Uterus (tissue), 4 donors: ENCODE data around the gene MYCBPAP. TPM values are rescaled to one million over a fixed set of nuclear protein-coding genes. Genes with fewer than 3 reads are reported as not detected.

Experiments
- DNase-seq, 2 donors: peaks; one replicate each; pipeline ENCODE4 v3.0.0-alpha.2; 2019 to 2020
- H3K27ac ChIP-seq, 2 donors: fragments of 200-600 bp; sonication (generic); 1 replicate in 1 of 2; 2 replicates in 1 of 2; pipeline ENCODE4 v1.5.1; 2016 to 2018
- H3K27me3 ChIP-seq, 2 donors: fragments of 200-600 bp; sonication (generic); one replicate each; pipeline ENCODE4 v1.5.1; 2018 to 2019; ENCODE audit warnings: control low read depth in 1 of 2
- H3K36me3 ChIP-seq, 2 donors: fragments of 200-600 bp; sonication (generic); one replicate each; pipeline ENCODE4 v1.5.1; 2019; ENCODE audit warnings: control low read depth in 1 of 2
- H3K4me1 ChIP-seq, 2 donors: fragments of 200-600 bp; sonication (generic); one replicate each; pipeline ENCODE4 v1.5.1; 2018 to 2019; ENCODE audit warnings: control low read depth in 1 of 2
- H3K4me3 ChIP-seq, 2 donors: fragments of 200-600 bp; sonication (generic); 1 replicate in 1 of 2; 2 replicates in 1 of 2; pipeline ENCODE4 v1.5.1; 2018 to 2019; ENCODE audit warnings: mild to moderate bottlenecking in 1 of 2
- H3K9me3 ChIP-seq, 2 donors: fragments of 200-600 bp; sonication (generic); one replicate each; pipeline ENCODE4 v1.5.1; 2019; ENCODE audit warnings: control low read depth in 1 of 2
- POLR2A ChIP-seq, 2 donors: fragments of 450-650 bp; IDR thresholded peaks; one replicate each; pipeline ENCODE4 v1.6.1; 2016; ENCODE audit warnings: antibody characterized with exemption in 2 of 2, mild to moderate bottlenecking in 1 of 2, moderate library complexity in 1 of 2
- intact Hi-C: fragments of 100-400 bp; cut with DNase I; formaldehyde crosslinking; loops from one replicate; pipeline ENCODE4 v1.15.1; 2023; ENCODE audit warnings: low total_unique reads
- total RNA-seq, 4 donors: library from RNA; depleted of rRNA in 3 of 4; stranded (reverse); fragments of >200 nt in 3 of 4; gene quantifications; one replicate each; pipeline versions ENCODE4 v1.1.0 to v1.2.4, GENCODE V29; 2014 to 2023
- TF ChIP-seq, protein P1 (sequence below), 4 experiments: fragments of 200-600 bp in 2 of 4; fragments of 450-650 bp in 2 of 4; sonication (generic) in 2 of 4; IDR thresholded peaks; one replicate each; pipeline ENCODE4 v1.5.1; 2016 to 2019; ENCODE audit warnings: antibody characterized with exemption in 4 of 4, mild to moderate bottlenecking in 2 of 4, moderate library complexity in 1 of 4
- donor health status: DM: yes; HTN: yes; CAD: no.

Gene MYCBPAP
- total RNA-seq, 4 donors from 2014 or later = 2.7 to 11.5 (median 5.1) TPM

DNA sequence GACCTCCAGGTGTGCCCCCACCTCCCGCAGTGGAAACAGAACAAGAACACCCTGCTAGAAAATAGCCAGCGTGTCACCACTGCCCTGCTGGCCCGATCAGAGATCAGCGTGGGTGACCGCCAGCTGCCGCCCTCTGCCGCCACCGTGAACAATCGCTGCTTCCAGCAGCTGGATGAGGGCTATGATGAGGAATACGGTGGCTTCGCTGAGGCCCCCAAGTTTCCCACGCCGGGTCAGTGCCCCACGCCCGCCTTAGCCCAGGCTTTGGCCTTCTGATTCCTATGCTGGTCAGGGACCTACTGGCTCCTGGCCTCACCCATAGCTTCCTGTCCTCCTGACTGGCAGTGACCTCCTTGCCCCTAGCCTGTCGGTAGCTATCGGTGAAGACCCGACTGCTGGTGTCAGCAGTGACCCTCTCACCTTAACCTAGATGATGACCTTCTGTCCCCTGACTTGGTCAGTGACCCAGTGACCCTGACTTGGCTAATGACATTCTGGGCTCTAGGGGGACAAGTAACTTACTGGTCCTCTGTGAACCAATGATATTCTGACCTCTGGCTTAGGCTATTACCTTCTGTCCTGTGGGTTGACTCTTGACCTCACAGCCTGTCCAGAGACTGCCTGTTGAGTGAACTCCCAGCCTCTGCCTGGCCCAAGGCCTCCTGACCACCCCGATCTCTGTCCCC is 41.2 kb downstream of the MYCBPAP start:
- Histone ChIP-seq H3K4me1 (no peaks in the 10 kb centered on the region), H3K36me3 (no peaks in the 10 kb centered on the region), H3K4me3 (no peak overlapping the region), H3K9me3 (no peaks in the 10 kb centered on the region), H3K27me3 (no peaks in the 10 kb centered on the region), H3K27ac (no peak overlapping the region)
- intact Hi-C loops = loop anchor here (5.0 to 10.0 kb wide), 3 partner anchors 78 to 293 kb away; no protein-coding TSS in a partner anchor
- TF ChIP-seq POLR2A (IDR thresholded peaks at IDR 0.05) = no peak
- TF ChIP-seq, protein P1, sequence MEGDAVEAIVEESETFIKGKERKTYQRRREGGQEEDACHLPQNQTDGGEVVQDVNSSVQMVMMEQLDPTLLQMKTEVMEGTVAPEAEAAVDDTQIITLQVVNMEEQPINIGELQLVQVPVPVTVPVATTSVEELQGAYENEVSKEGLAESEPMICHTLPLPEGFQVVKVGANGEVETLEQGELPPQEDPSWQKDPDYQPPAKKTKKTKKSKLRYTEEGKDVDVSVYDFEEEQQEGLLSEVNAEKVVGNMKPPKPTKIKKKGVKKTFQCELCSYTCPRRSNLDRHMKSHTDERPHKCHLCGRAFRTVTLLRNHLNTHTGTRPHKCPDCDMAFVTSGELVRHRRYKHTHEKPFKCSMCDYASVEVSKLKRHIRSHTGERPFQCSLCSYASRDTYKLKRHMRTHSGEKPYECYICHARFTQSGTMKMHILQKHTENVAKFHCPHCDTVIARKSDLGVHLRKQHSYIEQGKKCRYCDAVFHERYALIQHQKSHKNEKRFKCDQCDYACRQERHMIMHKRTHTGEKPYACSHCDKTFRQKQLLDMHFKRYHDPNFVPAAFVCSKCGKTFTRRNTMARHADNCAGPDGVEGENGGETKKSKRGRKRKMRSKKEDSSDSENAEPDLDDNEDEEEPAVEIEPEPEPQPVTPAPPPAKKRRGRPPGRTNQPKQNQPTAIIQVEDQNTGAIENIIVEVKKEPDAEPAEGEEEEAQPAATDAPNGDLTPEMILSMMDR (IDR thresholded peaks at IDR 0.05) = no peak
- no peak for DNase-seq

DNA sequence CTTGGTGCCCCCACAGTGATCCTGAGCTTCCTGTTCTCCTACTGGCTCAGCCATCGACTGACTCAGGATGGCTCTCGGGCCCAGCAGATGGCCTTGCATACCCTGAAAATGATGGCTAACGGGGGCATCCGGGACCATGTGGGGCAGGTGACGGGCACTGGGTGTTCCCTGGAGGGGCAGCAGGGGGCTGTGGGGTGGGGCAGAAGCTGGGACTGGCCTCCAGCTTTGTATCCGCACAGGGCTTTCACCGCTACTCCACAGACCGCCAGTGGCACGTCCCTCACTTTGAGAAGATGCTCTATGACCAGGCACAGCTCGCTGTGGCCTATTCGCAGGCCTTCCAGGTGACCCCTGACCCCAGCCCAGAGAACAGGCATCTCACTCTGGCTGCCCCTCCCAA is 41.7 kb downstream of the MYCBPAP start:
- TF ChIP-seq, protein P1 (IDR thresholded peaks at IDR 0.05) = no peak
- no peak for TF ChIP-seq POLR2A (IDR thresholded peaks at IDR 0.05)
- Histone ChIP-seq H3K4me3 (no peak overlapping the region), H3K27me3 (no peaks in the 10 kb centered on the region), H3K4me1 (no peaks in the 10 kb centered on the region), H3K27ac (no peak overlapping the region), H3K36me3 (no peaks in the 10 kb centered on the region), H3K9me3 (no peaks in the 10 kb centered on the region)
- intact Hi-C loops = loop anchor here (5.0 to 10.0 kb wide), 3 partner anchors 77 to 292 kb away; no protein-coding TSS in a partner anchor
- DNase-seq = no peak

DNA sequence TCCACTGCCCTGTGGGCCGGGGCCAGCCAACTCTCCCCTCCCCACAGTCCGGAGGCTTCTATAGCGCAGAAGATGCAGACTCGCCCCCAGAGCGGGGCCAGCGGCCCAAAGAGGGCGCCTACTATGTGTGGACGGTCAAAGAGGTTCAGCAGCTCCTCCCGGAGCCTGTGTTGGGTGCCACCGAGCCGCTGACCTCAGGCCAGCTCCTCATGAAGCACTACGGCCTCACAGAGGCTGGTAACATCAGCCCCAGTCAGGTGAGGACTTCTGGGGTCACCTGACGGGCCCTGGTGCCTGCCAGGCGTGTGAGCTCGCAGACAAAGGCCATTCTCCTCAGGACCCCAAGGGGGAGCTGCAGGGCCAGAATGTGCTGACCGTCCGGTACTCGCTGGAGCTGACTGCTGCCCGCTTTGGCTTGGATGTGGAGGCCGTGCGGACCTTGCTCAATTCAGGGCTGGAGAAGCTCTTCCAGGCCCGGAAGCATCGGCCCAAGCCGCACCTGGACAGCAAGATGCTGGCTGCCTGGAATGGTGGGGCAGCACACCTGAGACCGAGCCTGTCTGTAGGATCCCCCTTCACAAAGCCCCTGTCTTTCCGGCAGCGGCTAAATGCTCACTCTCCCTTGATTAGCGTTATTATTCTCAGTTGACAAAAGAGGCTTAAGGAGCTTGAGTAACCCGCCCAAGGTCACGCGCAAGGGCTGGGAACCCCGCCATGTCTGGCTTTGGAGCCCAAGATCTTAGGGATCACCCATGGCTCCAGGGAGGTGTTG is 42.6 kb downstream of the MYCBPAP start:
- intact Hi-C loops = no loop called here
- H3K9me3 ChIP-seq = no peaks in the 10 kb centered on the region
- TF ChIP-seq, protein P1 (IDR thresholded peaks at IDR 0.05) = peak; percentile 88 to 96 (median 92)
- TF ChIP-seq POLR2A (IDR thresholded peaks at IDR 0.05) = peak in 1 of 2 donors; percentile 33
- H3K36me3 ChIP-seq = no peaks in the 10 kb centered on the region
- peak; percentile 87 for DNase-seq
- peak overlapping the region; percentile 38 to 58 for H3K27ac ChIP-seq
- no peaks in the 10 kb centered on the region for H3K27me3 ChIP-seq
- H3K4me1 ChIP-seq = no peaks in the 10 kb centered on the region
- no peak overlapping the region for H3K4me3 ChIP-seq

DNA sequence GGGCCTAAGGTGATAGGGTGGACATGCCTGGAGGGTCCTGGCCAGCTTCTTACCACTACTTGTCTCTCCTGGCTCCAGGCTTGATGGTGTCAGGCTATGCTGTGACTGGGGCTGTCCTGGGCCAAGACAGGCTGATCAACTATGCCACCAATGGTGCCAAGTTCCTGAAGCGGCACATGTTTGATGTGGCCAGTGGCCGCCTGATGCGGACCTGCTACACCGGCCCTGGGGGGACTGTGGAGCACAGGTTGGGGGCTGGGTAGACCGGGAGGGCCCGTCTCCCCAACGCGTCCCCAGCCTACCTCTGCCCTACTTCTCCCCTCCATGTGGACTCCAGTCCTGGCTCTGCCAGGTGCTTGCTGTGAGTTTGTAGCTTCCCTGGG is 43.2 kb downstream of the MYCBPAP start:
- no peaks in the 10 kb centered on the region for H3K4me1 ChIP-seq
- intact Hi-C loops = no loop called here
- no peak for DNase-seq
- TF ChIP-seq POLR2A (IDR thresholded peaks at IDR 0.05) = no peak
- TF ChIP-seq, protein P1 (IDR thresholded peaks at IDR 0.05) = no peak
- H3K27ac ChIP-seq = peak overlapping the region in 1 of 2 donors; percentile 38
- H3K4me3 ChIP-seq = no peak overlapping the region
- H3K36me3 ChIP-seq = no peaks in the 10 kb centered on the region
- no peaks in the 10 kb centered on the region for H3K27me3 ChIP-seq
- H3K9me3 ChIP-seq = no peaks in the 10 kb centered on the region

DNA sequence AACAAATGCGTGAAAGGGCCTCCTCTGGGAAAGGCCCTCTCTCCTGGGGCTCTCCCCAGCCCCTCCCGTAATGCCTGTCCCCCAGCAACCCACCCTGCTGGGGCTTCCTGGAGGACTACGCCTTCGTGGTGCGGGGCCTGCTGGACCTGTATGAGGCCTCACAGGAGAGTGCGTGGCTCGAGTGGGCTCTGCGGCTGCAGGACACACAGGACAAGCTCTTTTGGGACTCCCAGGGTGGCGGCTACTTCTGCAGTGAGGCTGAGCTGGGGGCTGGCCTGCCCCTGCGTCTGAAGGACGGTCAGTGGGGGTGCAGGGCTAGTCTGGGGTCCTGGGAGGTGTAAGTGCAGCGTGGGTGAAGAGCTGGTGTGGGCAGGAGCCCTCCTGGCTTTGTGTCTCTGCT is 43.6 kb downstream of the MYCBPAP start:
- intact Hi-C loops = no loop called here
- H3K4me1 ChIP-seq = no peaks in the 10 kb centered on the region
- TF ChIP-seq, protein P1 (IDR thresholded peaks at IDR 0.05) = no peak
- no peak for TF ChIP-seq POLR2A (IDR thresholded peaks at IDR 0.05)
- no peak for DNase-seq
- H3K36me3 ChIP-seq = no peaks in the 10 kb centered on the region
- H3K9me3 ChIP-seq = no peaks in the 10 kb centered on the region
- H3K27ac ChIP-seq = no peak overlapping the region
- H3K27me3 ChIP-seq = no peaks in the 10 kb centered on the region
- H3K4me3 ChIP-seq = no peak overlapping the region
